HepG2 (cell line): ENCODE data around the gene BBLN. TPM values are rescaled to one million over a fixed set of nuclear protein-coding genes. Genes with fewer than 3 reads are reported as not detected.

ENCODE experiments used
- AGO2 ChIP-seq: fragments of 200-400 bp; formaldehyde crosslinking; optimal IDR thresholded peaks from 2 replicates; pipeline ENCODE3; 2017; ENCODE audit warnings: mild to moderate bottlenecking, low read depth, low read length, moderate library complexity
- CREM ChIP-seq, 2 experiments: sonication (generic) in 1 of 2; formaldehyde crosslinking in 1 of 2; IDR thresholded peaks; 2 replicates each; pipeline versions ENCODE4 v1.4.0 to v1.6.1; 2016 to 2020; ENCODE audit warnings: antibody characterized with exemption in 1 of 2, mild to moderate bottlenecking in 1 of 2, missing genetic modification reagents in 1 of 2
- HDAC1 ChIP-seq: sonication (generic); formaldehyde crosslinking; IDR thresholded peaks from 2 replicates; pipeline ENCODE4 v1.5.1; 2020; ENCODE audit warnings: mild to moderate bottlenecking, missing genetic modification reagents
- HMG20B ChIP-seq: conservative IDR thresholded peaks from 2 replicates; pipeline ENCODE4 v1.6.1; 2016; ENCODE audit warnings: missing genetic modification reagents, missing compliant biosample characterization
- KDM3A ChIP-seq: IDR thresholded peaks from 2 replicates; pipeline ENCODE4 v1.6.1; 2018; ENCODE audit warnings: low read depth, missing compliant biosample characterization
- POLR2AphosphoS5 ChIP-seq: IDR thresholded peaks from 2 replicates; pipeline ENCODE4 v1.6.1; 2012; ENCODE audit warnings: low read depth, low read length
- RELA ChIP-seq: sonication (generic); formaldehyde crosslinking; IDR thresholded peaks from 2 replicates; pipeline ENCODE4 v1.4.0; 2020; ENCODE audit warnings: missing genetic modification reagents
- SNAPC2 ChIP-seq: sonication (generic); formaldehyde crosslinking; IDR thresholded peaks from 2 replicates; pipeline ENCODE4 v1.8.1; 2022; ENCODE audit warnings: mild to moderate bottlenecking, missing genetic modification reagents
- ZNF343 ChIP-seq: sonication (generic); formaldehyde crosslinking; IDR thresholded peaks from 2 replicates; pipeline ENCODE4 v1.4.0; 2020; ENCODE audit warnings: mild to moderate bottlenecking, missing genetic modification reagents
- polyA plus RNA-seq, 8 experiments: library from polyadenylated mRNA; depleted of rRNA in 3 of 8; stranded (reverse) in 7 of 8; unstranded in 1 of 8; fragments of >200 nt; fragmentation: Illumina TruSeq in 4 of 8; extraction: Trizol in 4 of 8; gene quantifications; 2 replicates each; pipeline versions ENCODE4 v1.2.1 to v1.2.3, GENCODE V29; 2011 to 2016; ENCODE audit warnings: low read depth in 4 of 8, missing spikeins in 1 of 8, mixed read lengths in 1 of 8; ENCODE audit not compliant: insufficient read depth in 1 of 8
- total RNA-seq, 5 experiments: library from RNA; depleted of rRNA; stranded (reverse); fragments of >200 nt; fragmentation: Illumina TruSeq; extraction: Trizol; gene quantifications; 2 replicates each; pipeline ENCODE4 v1.2.3, GENCODE V29; 2016; ENCODE audit warnings: low read depth in 1 of 5
- TF ChIP-seq, protein P1 (sequence below): sonication (generic); formaldehyde crosslinking; IDR thresholded peaks from 2 replicates; pipeline ENCODE4 v1.5.0; 2020; ENCODE audit warnings: mild to moderate bottlenecking, missing genetic modification reagents, borderline replicate concordance
- TF ChIP-seq, protein P2 (sequence below): sonication (generic); formaldehyde crosslinking; IDR thresholded peaks from 2 replicates; pipeline ENCODE4 v1.4.0; 2020; ENCODE audit warnings: missing genetic modification reagents, borderline replicate concordance
- TF ChIP-seq, protein P3 (sequence below): IDR thresholded peaks from 2 replicates; pipeline ENCODE4 v1.6.1; 2016; ENCODE audit warnings: low read depth, control low read depth
- TF ChIP-seq, protein P4 (sequence below): sonication (generic); formaldehyde crosslinking; conservative IDR thresholded peaks from 2 replicates; pipeline ENCODE4 v1.4.0; 2020; ENCODE audit warnings: missing genetic modification reagents

The BBLN gene
- total and polyA plus RNA-seq, 2 of the 13 experiments (the other 11 are each of a cell fraction or from before 2014, with no cell fraction given), result 27.6 to 33.1 TPM

DNA sequence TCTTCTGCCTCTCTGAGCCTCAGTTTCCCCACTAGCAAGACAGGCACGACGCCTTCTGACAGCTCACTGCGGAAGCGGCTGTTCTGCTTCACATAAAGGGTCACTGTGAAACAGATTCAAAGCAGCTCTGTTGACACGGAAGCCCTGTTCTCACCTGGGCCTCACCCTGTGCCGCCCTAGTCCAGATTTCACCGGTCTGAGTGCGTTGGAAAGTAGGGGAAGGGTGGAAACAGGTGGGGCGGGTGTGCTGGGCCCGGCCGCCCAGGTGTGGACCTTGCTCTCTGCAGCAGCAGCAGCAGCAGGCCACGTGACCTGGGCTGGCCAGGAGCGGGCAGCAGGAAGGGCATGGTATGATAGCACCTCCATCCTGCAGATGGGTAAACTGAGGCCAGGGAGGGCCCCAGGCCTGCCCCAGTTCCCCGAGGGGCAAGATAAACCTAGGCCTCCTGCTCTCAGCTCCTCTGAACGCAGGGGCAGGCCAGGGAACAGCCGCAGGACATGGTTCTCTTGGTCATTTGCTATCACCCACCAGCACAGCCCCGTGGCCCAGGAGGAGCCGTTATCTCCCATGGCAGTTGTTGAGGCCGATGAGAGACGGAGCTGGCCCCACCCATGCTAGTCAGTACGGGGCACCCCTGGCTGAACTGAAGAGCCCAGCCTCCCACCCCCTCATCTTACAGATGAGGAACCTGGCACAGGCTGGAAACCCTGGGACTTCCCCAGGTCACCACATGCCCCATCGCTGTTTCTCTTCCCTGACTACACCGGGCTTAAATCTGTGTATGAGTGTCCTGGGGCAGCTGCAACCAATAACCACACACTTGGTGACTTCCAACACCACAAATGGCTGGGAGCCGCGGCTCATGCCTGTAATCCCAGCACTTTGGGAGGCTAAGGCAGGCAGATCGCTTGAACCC lies 44.6 kb upstream of the BBLN start (continued):
- TF ChIP-seq, protein P1, sequence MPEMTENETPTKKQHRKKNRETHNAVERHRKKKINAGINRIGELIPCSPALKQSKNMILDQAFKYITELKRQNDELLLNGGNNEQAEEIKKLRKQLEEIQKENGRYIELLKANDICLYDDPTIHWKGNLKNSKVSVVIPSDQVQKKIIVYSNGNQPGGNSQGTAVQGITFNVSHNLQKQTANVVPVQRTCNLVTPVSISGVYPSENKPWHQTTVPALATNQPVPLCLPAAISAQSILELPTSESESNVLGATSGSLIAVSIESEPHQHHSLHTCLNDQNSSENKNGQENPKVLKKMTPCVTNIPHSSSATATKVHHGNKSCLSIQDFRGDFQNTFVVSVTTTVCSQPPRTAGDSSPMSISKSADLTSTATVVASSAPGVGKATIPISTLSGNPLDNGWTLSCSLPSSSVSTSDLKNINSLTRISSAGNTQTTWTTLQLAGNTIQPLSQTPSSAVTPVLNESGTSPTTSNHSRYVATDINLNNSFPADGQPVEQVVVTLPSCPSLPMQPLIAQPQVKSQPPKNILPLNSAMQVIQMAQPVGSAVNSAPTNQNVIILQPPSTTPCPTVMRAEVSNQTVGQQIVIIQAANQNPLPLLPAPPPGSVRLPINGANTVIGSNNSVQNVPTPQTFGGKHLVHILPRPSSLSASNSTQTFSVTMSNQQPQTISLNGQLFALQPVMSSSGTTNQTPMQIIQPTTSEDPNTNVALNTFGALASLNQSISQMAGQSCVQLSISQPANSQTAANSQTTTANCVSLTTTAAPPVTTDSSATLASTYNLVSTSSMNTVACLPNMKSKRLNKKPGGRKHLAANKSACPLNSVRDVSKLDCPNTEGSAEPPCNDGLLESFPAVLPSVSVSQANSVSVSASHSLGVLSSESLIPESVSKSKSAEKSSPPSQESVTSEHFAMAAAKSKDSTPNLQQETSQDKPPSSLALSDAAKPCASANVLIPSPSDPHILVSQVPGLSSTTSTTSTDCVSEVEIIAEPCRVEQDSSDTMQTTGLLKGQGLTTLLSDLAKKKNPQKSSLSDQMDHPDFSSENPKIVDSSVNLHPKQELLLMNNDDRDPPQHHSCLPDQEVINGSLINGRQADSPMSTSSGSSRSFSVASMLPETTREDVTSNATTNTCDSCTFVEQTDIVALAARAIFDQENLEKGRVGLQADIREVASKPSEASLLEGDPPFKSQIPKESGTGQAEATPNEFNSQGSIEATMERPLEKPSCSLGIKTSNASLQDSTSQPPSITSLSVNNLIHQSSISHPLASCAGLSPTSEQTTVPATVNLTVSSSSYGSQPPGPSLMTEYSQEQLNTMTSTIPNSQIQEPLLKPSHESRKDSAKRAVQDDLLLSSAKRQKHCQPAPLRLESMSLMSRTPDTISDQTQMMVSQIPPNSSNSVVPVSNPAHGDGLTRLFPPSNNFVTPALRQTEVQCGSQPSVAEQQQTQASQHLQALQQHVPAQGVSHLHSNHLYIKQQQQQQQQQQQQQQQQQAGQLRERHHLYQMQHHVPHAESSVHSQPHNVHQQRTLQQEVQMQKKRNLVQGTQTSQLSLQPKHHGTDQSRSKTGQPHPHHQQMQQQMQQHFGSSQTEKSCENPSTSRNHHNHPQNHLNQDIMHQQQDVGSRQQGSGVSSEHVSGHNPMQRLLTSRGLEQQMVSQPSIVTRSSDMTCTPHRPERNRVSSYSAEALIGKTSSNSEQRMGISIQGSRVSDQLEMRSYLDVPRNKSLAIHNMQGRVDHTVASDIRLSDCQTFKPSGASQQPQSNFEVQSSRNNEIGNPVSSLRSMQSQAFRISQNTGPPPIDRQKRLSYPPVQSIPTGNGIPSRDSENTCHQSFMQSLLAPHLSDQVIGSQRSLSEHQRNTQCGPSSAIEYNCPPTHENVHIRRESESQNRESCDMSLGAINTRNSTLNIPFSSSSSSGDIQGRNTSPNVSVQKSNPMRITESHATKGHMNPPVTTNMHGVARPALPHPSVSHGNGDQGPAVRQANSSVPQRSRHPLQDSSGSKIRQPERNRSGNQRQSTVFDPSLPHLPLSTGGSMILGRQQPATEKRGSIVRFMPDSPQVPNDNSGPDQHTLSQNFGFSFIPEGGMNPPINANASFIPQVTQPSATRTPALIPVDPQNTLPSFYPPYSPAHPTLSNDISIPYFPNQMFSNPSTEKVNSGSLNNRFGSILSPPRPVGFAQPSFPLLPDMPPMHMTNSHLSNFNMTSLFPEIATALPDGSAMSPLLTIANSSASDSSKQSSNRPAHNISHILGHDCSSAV (CRISPR knock-in tag), result no peak
- TF ChIP-seq SNAPC2 (CRISPR knock-in tag) (0 out of 2 replicates have a peak, but pooled peaks have one; percentile 86), CREM (IDR thresholded peaks at IDR 0.05) (peak; percentile 79), CREM (CRISPR knock-in tag; IDR thresholded peaks at IDR 0.05) (no peak), KDM3A (CRISPR knock-in tag) (peak; percentile 49; the same call in 1 of the 2 replicates), ZNF343 (CRISPR knock-in tag) (peak; percentile 82; the same call in 1 of the 2 replicates), AGO2 (no peak), HMG20B (CRISPR knock-in tag) (peak; percentile 77; the same call in 1 of the 2 replicates), RELA (CRISPR knock-in tag) (no peak), POLR2AphosphoS5 (no peak), HDAC1 (CRISPR knock-in tag) (peak; percentile 97)
- TF ChIP-seq, protein P2, sequence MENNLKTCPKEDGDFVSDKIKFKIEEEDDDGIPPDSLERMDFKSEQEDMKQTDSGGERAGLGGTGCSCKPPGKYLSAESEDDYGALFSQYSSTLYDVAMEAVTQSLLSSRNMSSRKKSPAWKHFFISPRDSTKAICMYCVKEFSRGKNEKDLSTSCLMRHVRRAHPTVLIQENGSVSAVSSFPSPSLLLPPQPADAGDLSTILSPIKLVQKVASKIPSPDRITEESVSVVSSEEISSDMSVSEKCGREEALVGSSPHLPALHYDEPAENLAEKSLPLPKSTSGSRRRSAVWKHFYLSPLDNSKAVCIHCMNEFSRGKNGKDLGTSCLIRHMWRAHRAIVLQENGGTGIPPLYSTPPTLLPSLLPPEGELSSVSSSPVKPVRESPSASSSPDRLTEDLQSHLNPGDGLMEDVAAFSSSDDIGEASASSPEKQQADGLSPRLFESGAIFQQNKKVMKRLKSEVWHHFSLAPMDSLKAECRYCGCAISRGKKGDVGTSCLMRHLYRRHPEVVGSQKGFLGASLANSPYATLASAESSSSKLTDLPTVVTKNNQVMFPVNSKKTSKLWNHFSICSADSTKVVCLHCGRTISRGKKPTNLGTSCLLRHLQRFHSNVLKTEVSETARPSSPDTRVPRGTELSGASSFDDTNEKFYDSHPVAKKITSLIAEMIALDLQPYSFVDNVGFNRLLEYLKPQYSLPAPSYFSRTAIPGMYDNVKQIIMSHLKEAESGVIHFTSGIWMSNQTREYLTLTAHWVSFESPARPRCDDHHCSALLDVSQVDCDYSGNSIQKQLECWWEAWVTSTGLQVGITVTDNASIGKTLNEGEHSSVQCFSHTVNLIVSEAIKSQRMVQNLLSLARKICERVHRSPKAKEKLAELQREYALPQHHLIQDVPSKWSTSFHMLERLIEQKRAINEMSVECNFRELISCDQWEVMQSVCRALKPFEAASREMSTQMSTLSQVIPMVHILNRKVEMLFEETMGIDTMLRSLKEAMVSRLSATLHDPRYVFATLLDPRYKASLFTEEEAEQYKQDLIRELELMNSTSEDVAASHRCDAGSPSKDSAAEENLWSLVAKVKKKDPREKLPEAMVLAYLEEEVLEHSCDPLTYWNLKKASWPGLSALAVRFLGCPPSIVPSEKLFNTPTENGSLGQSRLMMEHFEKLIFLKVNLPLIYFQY (CRISPR knock-in tag), result peak; percentile 83; the same call in 1 of the 2 replicates
- TF ChIP-seq, protein P3, sequence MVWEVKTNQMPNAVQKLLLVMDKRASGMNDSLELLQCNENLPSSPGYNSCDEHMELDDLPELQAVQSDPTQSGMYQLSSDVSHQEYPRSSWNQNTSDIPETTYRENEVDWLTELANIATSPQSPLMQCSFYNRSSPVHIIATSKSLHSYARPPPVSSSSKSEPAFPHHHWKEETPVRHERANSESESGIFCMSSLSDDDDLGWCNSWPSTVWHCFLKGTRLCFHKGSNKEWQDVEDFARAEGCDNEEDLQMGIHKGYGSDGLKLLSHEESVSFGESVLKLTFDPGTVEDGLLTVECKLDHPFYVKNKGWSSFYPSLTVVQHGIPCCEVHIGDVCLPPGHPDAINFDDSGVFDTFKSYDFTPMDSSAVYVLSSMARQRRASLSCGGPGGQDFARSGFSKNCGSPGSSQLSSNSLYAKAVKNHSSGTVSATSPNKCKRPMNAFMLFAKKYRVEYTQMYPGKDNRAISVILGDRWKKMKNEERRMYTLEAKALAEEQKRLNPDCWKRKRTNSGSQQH, result peak; percentile 84; the same call in 1 of the 2 replicates
- TF ChIP-seq, protein P4, sequence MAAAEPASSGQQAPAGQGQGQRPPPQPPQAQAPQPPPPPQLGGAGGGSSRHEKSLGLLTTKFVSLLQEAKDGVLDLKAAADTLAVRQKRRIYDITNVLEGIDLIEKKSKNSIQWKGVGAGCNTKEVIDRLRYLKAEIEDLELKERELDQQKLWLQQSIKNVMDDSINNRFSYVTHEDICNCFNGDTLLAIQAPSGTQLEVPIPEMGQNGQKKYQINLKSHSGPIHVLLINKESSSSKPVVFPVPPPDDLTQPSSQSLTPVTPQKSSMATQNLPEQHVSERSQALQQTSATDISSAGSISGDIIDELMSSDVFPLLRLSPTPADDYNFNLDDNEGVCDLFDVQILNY, result no peak
